ENCODE measurements around the gene STEAP3. TPM values are rescaled to one million over a fixed set of nuclear protein-coding genes. Genes with fewer than 3 reads are reported as not detected.

STEAP3 gene
- total RNA-seq, 1 experiment from 2014 or later = 15.4 TPM

DNA sequence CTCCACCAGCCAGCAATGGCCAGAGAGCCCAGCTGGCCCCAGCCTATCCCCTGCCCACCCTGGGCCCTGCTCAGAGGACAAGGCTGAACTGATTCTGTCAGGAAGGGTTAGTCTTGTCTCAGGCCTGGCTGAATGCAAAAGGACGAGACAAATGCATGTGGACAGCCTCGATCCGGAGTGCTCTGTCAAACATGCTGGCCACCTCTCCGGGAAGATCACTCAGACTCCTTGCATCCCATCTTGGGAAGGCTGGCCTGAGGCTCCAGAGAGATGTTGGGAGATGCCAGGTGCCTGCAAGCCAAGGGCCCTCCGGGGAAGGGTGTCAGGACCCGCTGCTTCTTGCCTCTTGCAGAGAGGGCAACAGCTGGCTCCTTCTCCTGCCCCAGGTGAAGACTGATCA, 44.9 kb upstream of the STEAP3 start:
- H3K9ac ChIP-seq (ENCODE audit: extremely low read depth, insufficient read length, low read length) = no peak overlapping the region
- H3K18ac ChIP-seq (ENCODE audit: insufficient read length, low read depth, low read length) = no peak overlapping the region
- no peak overlapping the region for H4K8ac ChIP-seq (replicated peaks; ENCODE audit: insufficient read length, low read depth, low read length)
- Mint-ChIP-seq H3K9me3 (peaks cover 5 to 6% of the 10 kb centered on the region in 2 experiments; a peak in 4 of 5 replicates), H3K27me3 (ENCODE audit: low read depth) (peaks cover 2% of the 10 kb centered on the region), H3K27ac (peak overlapping the region in 1 of 3 experiments; percentile 79; a peak in 1 of 7 replicates), H3K4me3 (no peak overlapping the region), H3K4me1 (peaks cover 14% of the 10 kb centered on the region in 2 experiments), H3K36me3 (ENCODE audit: insufficient read depth in 1 of 3, low read depth in 3 of 3) (peaks cover 0 to 7% (median 7%) of the 10 kb centered on the region in 3 experiments; a peak in 3 of 7 replicates)
- no peak for DNase-seq
- no peak overlapping the region for H3K27ac ChIP-seq (ENCODE audit: insufficient read length, low read depth, low read length)
- H3K27me3 ChIP-seq (ENCODE audit: insufficient read depth, low read length) = no peaks in the 10 kb centered on the region
- no CpG with 5 or more reads among the region's 6 CpGs for WGBS (ENCODE audit: extremely low coverage, insufficient read length, low lambda C conversion rate)
- H3K23me2 ChIP-seq (ENCODE audit: insufficient read length, low read depth, low read length, poor library complexity, severe bottlenecking) = no peaks in the 10 kb centered on the region
- H3K4me1 ChIP-seq (ENCODE audit: insufficient read depth, low read length) = no peaks in the 10 kb centered on the region
- no peak overlapping the region for H3T11ph ChIP-seq (ENCODE audit: low read length)
- H2BK12ac ChIP-seq (ENCODE audit: insufficient read length, low read depth, low read length) = no peak overlapping the region
- TF ChIP-seq, protein P1, sequence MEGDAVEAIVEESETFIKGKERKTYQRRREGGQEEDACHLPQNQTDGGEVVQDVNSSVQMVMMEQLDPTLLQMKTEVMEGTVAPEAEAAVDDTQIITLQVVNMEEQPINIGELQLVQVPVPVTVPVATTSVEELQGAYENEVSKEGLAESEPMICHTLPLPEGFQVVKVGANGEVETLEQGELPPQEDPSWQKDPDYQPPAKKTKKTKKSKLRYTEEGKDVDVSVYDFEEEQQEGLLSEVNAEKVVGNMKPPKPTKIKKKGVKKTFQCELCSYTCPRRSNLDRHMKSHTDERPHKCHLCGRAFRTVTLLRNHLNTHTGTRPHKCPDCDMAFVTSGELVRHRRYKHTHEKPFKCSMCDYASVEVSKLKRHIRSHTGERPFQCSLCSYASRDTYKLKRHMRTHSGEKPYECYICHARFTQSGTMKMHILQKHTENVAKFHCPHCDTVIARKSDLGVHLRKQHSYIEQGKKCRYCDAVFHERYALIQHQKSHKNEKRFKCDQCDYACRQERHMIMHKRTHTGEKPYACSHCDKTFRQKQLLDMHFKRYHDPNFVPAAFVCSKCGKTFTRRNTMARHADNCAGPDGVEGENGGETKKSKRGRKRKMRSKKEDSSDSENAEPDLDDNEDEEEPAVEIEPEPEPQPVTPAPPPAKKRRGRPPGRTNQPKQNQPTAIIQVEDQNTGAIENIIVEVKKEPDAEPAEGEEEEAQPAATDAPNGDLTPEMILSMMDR (conservative IDR thresholded peaks at IDR 0.05) = no peak
- peak overlapping the region; percentile 48; the same call in 1 of the 2 replicates for H3K14ac ChIP-seq (ENCODE audit: insufficient read depth, low read length)
- H2BK15ac ChIP-seq (ENCODE audit: low read depth, low read length) = no peak overlapping the region
- no peak overlapping the region for H2BK20ac ChIP-seq (ENCODE audit: low read depth, low read length, poor library complexity, severe bottlenecking)
- H4K91ac ChIP-seq (ENCODE audit: insufficient read length, low read depth, low read length) = no peak overlapping the region
- no peak overlapping the region for H3K4me2 ChIP-seq (ENCODE audit: insufficient read depth, insufficient read length, low read length)
- H4K20me1 ChIP-seq (ENCODE audit: control insufficient read depth, insufficient read depth, insufficient read length) = no peaks in the 10 kb centered on the region
- no peak overlapping the region for H4K5ac ChIP-seq (ENCODE audit: insufficient read length, low read depth, low read length)
- no peak overlapping the region for H2BK5ac ChIP-seq (ENCODE audit: insufficient read length, low read length)
- no peak overlapping the region for H2AK5ac ChIP-seq (ENCODE audit: insufficient read length, low read length)
- no peak overlapping the region for H2AFZ ChIP-seq (ENCODE audit: low read length)
- no peaks in the 10 kb centered on the region for H3K79me2 ChIP-seq (ENCODE audit: insufficient read depth, low read length)
- H3K79me1 ChIP-seq (ENCODE audit: insufficient read depth, low read depth, low read length, poor library complexity, severe bottlenecking) = no peaks in the 10 kb centered on the region
- no peak overlapping the region for H3K23ac ChIP-seq (ENCODE audit: insufficient read length, low read depth, low read length)
- H3K56ac ChIP-seq (ENCODE audit: insufficient read length, low read depth, low read length) = no peak overlapping the region
- no peaks in the 10 kb centered on the region for H3K9me3 ChIP-seq (ENCODE audit: control insufficient read depth, low read depth, low read length)
- no peak overlapping the region for H2BK120ac ChIP-seq (ENCODE audit: low read depth, low read length, poor library complexity, severe bottlenecking)
- no peak overlapping the region for H3K4ac ChIP-seq (ENCODE audit: low read depth, low read length)
